GM10266 (cell line): ENCODE data around the gene PDE4D.

Source experiments
- DNase-seq: peaks from one replicate; pipeline ENCODE4 v3.0.0; 2012; ENCODE audit errors: extremely low spot score
- TF ChIP-seq, protein P1 (sequence below): IDR thresholded peaks from 2 replicates; pipeline ENCODE4 v1.5.1; 2012; ENCODE audit warnings: mild to moderate bottlenecking, low read depth; ENCODE audit not compliant: control insufficient read depth, insufficient read depth; ENCODE audit errors: missing control alignments

PDE4D gene

GRCh38 chr5:59772757-59773156, 120.8 kb downstream of the PDE4D start:
- no peak for DNase-seq
- TF ChIP-seq, protein P1, sequence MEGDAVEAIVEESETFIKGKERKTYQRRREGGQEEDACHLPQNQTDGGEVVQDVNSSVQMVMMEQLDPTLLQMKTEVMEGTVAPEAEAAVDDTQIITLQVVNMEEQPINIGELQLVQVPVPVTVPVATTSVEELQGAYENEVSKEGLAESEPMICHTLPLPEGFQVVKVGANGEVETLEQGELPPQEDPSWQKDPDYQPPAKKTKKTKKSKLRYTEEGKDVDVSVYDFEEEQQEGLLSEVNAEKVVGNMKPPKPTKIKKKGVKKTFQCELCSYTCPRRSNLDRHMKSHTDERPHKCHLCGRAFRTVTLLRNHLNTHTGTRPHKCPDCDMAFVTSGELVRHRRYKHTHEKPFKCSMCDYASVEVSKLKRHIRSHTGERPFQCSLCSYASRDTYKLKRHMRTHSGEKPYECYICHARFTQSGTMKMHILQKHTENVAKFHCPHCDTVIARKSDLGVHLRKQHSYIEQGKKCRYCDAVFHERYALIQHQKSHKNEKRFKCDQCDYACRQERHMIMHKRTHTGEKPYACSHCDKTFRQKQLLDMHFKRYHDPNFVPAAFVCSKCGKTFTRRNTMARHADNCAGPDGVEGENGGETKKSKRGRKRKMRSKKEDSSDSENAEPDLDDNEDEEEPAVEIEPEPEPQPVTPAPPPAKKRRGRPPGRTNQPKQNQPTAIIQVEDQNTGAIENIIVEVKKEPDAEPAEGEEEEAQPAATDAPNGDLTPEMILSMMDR, result no peak

- TF ChIP-seq, protein P1, result no peak
These were observed 121.3 kb downstream of the PDE4D start for GRCh38 chr5:59772206-59772605.

DNA sequence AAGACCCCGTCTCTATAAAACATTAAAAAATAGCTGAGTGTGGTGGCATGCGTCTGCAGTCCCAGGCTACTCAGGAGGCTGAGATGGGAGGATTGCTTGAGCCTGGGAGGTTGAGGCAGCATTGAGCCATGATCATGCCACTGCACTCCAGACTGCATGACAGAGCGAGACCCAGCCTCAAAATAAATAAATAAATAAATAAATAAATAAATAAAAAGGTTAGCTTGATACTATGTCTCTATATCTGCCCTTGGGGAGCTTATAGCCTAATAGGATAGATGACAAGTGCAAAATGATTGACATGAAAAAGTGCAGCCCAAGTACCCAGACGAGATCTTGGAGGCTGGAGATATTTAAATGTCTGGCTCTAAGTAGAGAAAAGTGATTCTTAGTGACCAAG, 122.6 kb downstream of the PDE4D start:
- TF ChIP-seq, protein P1, result no peak
- DNase-seq, result no peak

More at GRCh38 chr5:59772206-59772605, 121.3 kb downstream of the PDE4D start:
- DNase-seq, result no peak

- TF ChIP-seq, protein P1, result no peak
- DNase-seq, result no peak
These were observed 123.7 kb downstream of the PDE4D start for GRCh38 chr5:59769832-59770231.

- no peak for DNase-seq
These were observed 124.5 kb downstream of the PDE4D start for GRCh38 chr5:59769041-59769360.

DNA sequence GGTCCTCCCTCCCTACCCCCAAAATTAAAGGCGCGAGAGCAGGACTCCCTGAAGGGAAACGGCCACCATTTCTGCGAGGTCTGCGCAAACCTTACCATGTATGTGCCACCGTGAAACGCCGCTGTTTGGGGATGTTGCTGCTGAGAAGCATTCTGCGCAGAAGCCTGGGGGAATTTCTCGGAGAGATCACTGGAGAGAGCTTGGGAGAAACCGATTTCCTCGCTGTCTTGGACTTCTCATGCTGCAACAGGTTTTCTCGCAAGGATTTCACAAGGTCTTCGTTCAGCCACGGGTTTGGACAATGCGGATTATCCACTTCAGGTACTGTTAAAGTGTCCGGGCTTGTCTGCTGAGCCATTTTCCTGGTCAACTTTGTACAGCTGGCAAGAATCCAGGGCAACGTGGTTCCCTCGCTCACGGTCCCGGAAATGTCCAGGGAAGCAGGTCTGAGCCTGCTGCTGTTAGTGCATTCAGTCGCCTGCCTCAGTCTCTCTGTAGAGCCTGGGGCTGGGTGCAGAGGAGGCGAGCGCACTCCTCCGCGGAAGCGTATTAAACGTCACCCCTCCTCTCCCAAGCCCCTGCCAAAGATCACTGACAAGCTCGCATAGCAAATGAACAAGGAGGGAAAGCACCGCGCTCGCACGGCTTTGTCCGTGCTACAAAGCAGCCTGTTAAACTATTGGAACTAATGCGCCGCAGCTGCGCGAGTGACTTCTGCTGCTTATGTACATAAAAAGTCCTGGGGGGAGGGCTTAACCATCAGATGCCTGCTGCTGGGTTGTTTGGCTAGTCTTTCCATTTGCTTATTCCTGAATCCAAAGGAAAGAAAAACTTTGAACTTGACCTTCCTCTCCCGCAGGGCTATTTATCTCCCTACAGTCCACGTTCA, 125.1 kb downstream of the PDE4D start:
- DNase-seq, result peak; percentile 13
- TF ChIP-seq, protein P1, result no peak

More at GRCh38 chr5:59769041-59769360, 124.5 kb downstream of the PDE4D start:
- TF ChIP-seq, protein P1, result no peak

GRCh38 chr5:59767681-59768151, 125.8 kb downstream of the PDE4D start:
- TF ChIP-seq, protein P1, result no peak
- no peak for DNase-seq
